ENCODE results near the gene SYCE3.

SYCE3 gene

DNA sequence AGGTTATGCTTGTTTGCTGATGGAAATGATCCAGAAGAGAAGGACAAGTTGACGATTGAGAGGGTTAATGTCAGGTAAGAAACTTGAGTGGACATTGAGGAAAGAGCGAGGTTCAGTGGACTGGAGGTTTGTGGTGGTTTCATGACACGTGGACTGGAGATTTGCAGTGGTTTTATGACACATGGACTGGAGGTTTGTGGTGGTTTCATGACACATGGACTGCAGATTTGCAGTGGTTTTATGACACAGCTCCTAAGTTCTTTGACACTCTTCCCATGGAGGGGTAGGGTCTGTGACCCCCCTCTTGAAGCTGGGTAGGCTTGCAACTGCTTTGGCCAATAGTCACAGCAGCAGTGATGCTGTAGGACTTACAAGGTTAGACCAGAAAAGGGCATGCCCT, 32.5 kb upstream of the SYCE3 start:
- no peak for ATAC-seq
- TF ChIP-seq, protein P1, sequence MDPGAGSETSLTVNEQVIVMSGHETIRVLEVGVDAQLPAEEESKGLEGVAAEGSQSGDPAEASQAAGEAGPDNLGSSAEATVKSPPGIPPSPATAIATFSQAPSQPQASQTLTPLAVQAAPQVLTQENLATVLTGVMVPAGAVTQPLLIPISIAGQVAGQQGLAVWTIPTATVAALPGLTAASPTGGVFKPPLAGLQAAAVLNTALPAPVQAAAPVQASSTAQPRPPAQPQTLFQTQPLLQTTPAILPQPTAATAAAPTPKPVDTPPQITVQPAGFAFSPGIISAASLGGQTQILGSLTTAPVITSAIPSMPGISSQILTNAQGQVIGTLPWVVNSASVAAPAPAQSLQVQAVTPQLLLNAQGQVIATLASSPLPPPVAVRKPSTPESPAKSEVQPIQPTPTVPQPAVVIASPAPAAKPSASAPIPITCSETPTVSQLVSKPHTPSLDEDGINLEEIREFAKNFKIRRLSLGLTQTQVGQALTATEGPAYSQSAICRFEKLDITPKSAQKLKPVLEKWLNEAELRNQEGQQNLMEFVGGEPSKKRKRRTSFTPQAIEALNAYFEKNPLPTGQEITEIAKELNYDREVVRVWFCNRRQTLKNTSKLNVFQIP (CRISPR knock-in tag; IDR thresholded peaks at IDR 0.05; ENCODE audit: borderline replicate concordance, low read depth) = no peak
- TF ChIP-seq ESRRG (CRISPR knock-in tag; IDR thresholded peaks at IDR 0.05) (no peak), ARNTL (CRISPR knock-in tag; IDR thresholded peaks at IDR 0.05; ENCODE audit: borderline replicate concordance, low read depth) (no peak), CSDC2 (CRISPR knock-in tag; IDR thresholded peaks at IDR 0.05) (no peak), RARB (CRISPR knock-in tag; IDR thresholded peaks at IDR 0.05) (no peak)

DNA sequence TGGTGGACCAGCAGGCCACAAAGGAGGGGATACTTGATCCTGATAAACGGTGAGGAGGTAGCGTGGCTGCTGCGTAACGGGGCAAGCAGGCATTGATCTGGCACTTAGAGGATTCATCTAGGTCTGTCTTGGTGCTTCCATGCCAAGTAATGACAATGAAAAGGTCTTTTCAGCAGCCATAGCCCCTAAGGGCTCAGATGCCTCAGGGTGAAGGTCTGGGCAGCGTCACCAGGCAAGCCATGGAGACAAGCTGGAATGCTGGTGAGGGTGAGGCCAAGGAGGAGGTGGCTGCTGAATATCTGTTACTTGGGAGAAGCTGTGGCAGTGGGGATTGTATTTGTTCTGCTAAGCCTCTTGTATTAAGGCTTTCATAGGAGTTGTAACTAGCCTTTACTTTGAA, 24.7 kb upstream of the SYCE3 start:
- no peak for ATAC-seq
- no peak for TF ChIP-seq ZNF8 (CRISPR knock-in tag; IDR thresholded peaks at IDR 0.05)
- TF ChIP-seq, protein P2, sequence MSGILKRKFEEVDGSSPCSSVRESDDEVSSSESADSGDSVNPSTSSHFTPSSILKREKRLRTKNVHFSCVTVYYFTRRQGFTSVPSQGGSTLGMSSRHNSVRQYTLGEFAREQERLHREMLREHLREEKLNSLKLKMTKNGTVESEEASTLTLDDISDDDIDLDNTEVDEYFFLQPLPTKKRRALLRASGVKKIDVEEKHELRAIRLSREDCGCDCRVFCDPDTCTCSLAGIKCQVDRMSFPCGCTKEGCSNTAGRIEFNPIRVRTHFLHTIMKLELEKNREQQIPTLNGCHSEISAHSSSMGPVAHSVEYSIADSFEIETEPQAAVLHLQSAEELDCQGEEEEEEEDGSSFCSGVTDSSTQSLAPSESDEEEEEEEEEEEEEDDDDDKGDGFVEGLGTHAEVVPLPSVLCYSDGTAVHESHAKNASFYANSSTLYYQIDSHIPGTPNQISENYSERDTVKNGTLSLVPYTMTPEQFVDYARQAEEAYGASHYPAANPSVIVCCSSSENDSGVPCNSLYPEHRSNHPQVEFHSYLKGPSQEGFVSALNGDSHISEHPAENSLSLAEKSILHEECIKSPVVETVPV (CRISPR knock-in tag; IDR thresholded peaks at IDR 0.05) = no peak
- TF ChIP-seq, protein P1 (CRISPR knock-in tag; IDR thresholded peaks at IDR 0.05; ENCODE audit: borderline replicate concordance, low read depth) = no peak
- no peak for TF ChIP-seq TOX (CRISPR knock-in tag; IDR thresholded peaks at IDR 0.05; ENCODE audit: borderline replicate concordance)
- no peak for TF ChIP-seq ESRRG (CRISPR knock-in tag; IDR thresholded peaks at IDR 0.05)
- TF ChIP-seq OSR1 (CRISPR knock-in tag; IDR thresholded peaks at IDR 0.05) = no peak
- no peak for TF ChIP-seq ZNF70 (CRISPR knock-in tag; IDR thresholded peaks at IDR 0.05)
- no peak for TF ChIP-seq RARB (CRISPR knock-in tag; IDR thresholded peaks at IDR 0.05)
- no peak for TF ChIP-seq SNAI2 (CRISPR knock-in tag; IDR thresholded peaks at IDR 0.05)
- no peak for TF ChIP-seq ISL1 (CRISPR knock-in tag; IDR thresholded peaks at IDR 0.05)
- TF ChIP-seq TCF4 (CRISPR knock-in tag; IDR thresholded peaks at IDR 0.05; ENCODE audit: borderline replicate concordance) = no peak
- no peak for TF ChIP-seq GLIS3 (CRISPR knock-in tag; IDR thresholded peaks at IDR 0.05)
- TF ChIP-seq, protein P3, sequence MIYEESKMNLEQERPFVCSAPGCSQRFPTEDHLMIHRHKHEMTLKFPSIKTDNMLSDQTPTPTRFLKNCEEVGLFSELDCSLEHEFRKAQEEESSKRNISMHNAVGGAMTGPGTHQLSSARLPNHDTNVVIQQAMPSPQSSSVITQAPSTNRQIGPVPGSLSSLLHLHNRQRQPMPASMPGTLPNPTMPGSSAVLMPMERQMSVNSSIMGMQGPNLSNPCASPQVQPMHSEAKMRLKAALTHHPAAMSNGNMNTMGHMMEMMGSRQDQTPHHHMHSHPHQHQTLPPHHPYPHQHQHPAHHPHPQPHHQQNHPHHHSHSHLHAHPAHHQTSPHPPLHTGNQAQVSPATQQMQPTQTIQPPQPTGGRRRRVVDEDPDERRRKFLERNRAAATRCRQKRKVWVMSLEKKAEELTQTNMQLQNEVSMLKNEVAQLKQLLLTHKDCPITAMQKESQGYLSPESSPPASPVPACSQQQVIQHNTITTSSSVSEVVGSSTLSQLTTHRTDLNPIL (CRISPR knock-in tag; IDR thresholded peaks at IDR 0.05; ENCODE audit: low read depth) = no peak
- no peak for TF ChIP-seq ZFP30 (CRISPR knock-in tag; IDR thresholded peaks at IDR 0.05)
- TF ChIP-seq PPARA (CRISPR knock-in tag; IDR thresholded peaks at IDR 0.05; ENCODE audit: borderline replicate concordance) = no peak
- TF ChIP-seq, protein P4, sequence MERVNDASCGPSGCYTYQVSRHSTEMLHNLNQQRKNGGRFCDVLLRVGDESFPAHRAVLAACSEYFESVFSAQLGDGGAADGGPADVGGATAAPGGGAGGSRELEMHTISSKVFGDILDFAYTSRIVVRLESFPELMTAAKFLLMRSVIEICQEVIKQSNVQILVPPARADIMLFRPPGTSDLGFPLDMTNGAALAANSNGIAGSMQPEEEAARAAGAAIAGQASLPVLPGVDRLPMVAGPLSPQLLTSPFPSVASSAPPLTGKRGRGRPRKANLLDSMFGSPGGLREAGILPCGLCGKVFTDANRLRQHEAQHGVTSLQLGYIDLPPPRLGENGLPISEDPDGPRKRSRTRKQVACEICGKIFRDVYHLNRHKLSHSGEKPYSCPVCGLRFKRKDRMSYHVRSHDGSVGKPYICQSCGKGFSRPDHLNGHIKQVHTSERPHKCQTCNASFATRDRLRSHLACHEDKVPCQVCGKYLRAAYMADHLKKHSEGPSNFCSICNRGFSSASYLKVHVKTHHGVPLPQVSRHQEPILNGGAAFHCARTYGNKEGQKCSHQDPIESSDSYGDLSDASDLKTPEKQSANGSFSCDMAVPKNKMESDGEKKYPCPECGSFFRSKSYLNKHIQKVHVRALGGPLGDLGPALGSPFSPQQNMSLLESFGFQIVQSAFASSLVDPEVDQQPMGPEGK (CRISPR knock-in tag; IDR thresholded peaks at IDR 0.05; ENCODE audit: borderline replicate concordance) = no peak
- TF ChIP-seq, protein P5, sequence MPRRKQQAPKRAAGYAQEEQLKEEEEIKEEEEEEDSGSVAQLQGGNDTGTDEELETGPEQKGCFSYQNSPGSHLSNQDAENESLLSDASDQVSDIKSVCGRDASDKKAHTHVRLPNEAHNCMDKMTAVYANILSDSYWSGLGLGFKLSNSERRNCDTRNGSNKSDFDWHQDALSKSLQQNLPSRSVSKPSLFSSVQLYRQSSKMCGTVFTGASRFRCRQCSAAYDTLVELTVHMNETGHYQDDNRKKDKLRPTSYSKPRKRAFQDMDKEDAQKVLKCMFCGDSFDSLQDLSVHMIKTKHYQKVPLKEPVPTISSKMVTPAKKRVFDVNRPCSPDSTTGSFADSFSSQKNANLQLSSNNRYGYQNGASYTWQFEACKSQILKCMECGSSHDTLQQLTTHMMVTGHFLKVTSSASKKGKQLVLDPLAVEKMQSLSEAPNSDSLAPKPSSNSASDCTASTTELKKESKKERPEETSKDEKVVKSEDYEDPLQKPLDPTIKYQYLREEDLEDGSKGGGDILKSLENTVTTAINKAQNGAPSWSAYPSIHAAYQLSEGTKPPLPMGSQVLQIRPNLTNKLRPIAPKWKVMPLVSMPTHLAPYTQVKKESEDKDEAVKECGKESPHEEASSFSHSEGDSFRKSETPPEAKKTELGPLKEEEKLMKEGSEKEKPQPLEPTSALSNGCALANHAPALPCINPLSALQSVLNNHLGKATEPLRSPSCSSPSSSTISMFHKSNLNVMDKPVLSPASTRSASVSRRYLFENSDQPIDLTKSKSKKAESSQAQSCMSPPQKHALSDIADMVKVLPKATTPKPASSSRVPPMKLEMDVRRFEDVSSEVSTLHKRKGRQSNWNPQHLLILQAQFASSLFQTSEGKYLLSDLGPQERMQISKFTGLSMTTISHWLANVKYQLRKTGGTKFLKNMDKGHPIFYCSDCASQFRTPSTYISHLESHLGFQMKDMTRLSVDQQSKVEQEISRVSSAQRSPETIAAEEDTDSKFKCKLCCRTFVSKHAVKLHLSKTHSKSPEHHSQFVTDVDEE (CRISPR knock-in tag; IDR thresholded peaks at IDR 0.05) = no peak
- no peak for TF ChIP-seq CSDC2 (CRISPR knock-in tag; IDR thresholded peaks at IDR 0.05)
- no peak for TF ChIP-seq ZFP3 (CRISPR knock-in tag; IDR thresholded peaks at IDR 0.05)
- TF ChIP-seq ZNF565 (CRISPR knock-in tag; conservative IDR thresholded peaks at IDR 0.05; ENCODE audit: low read depth) = no peak

All from SK-N-SH treated with all-trans-retinoic acid at 6 μM for 48 hours (cell line).